Large intestine (tissue), 3 donors: Measurements from ENCODE around the gene KLK1. TPM values are rescaled to one million over a fixed set of nuclear protein-coding genes. Genes with fewer than 3 reads are reported as not detected.

ENCODE experiments used
- DNase-seq, 2 donors: peaks; one replicate each; pipeline versions ENCODE4 v3.0.0 to v3.0.0-alpha.2; 2013
- H3K27ac ChIP-seq: one replicate; pipeline ENCODE4 v1.5.1; 2013; ENCODE audit warnings: low read length
- H3K27me3 ChIP-seq: 2 replicates; pipeline ENCODE4 v1.6.1; 2013; ENCODE audit warnings: low read length; ENCODE audit not compliant: control insufficient read depth, insufficient read depth
- H3K36me3 ChIP-seq: 2 replicates; pipeline ENCODE4 v1.6.1; 2013; ENCODE audit warnings: low read length; ENCODE audit not compliant: control insufficient read depth, insufficient read depth
- H3K4me1 ChIP-seq: one replicate; pipeline ENCODE4 v1.6.1; 2013; ENCODE audit warnings: low read length; ENCODE audit not compliant: control insufficient read depth, insufficient read depth
- H3K4me3 ChIP-seq: one replicate; pipeline ENCODE4 v1.5.1; 2013; ENCODE audit warnings: low read length
- H3K9me3 ChIP-seq: one replicate; pipeline ENCODE4 v1.6.1; 2013; ENCODE audit warnings: mild to moderate bottlenecking, low read depth, low read length, moderate library complexity; ENCODE audit not compliant: control insufficient read depth
- WGBS: methylation state at CpG from one replicate; pipeline ENCODE4 v1.1.5; 2013; ENCODE audit warnings: low lambda C conversion rate; ENCODE audit not compliant: insufficient coverage; 5-methylcytosine and 5-hydroxymethylcytosine counted together
- polyA plus RNA-seq: library from polyadenylated mRNA; unstranded; fragments of 120-200 nt; gene quantifications from one replicate; pipeline ENCODE4 v1.2.1, GENCODE V29; 2013

KLK1 gene
- polyA plus RNA-seq, 1 donor, result 23.1 TPM

GRCh38 chr19:50837300-50837699 lies 13.7 kb upstream of the KLK1 start:
- Histone ChIP-seq H3K27ac (no peak overlapping the region), H3K9me3 (peaks cover 2% of the 10 kb centered on the region), H3K4me3 (no peak overlapping the region), H3K4me1 (peaks cover 6% of the 10 kb centered on the region), H3K27me3 (peaks cover 17% of the 10 kb centered on the region), H3K36me3 (no peaks in the 10 kb centered on the region)
- no CpG with 5 or more reads among the region's 10 CpGs for WGBS
- DNase-seq, result no peak

DNA sequence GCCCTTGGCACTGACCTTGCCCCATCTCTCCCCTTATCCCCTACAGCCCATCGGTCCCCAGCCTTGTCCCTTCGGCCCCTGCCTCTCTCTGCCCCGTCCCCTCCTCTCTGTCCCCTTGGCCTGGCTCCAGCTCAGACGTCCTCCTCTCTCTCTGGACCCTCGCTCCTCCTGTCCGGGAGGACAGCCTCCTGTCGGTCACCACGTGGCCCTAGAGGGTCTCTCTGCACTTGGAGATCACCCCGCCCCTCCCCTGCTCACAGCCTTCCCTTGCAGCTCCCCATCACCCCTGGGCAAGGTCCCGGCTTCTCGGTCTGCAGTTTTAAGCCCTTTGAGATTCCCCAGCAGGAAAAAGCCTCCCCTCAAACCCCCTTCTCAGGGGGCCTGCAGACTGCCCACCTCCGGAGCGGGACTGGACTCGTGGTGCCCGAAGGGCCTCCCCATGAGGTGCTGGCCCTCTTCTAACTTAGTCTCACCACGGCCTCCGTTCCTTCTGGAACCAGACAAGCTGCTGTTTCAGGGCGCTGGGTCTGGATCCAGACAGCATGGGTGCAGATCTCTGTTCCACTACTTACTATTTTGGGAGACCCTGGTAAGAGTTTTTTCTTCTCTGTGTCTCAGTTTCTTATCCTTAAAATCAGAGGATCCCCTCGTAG lies 13.1 kb upstream of the KLK1 start:
- Histone ChIP-seq H3K4me3 (no peak overlapping the region), H3K36me3 (no peaks in the 10 kb centered on the region), H3K4me1 (peaks cover 6% of the 10 kb centered on the region), H3K27me3 (peaks cover 17% of the 10 kb centered on the region), H3K9me3 (peaks cover 2% of the 10 kb centered on the region), H3K27ac (no peak overlapping the region)
- WGBS, result no CpG with 5 or more reads among the region's 19 CpGs
- DNase-seq, result no peak

GRCh38 chr19:50835785-50836542 lies 12.4 kb upstream of the KLK1 start:
- H3K36me3 ChIP-seq, result no peaks in the 10 kb centered on the region
- H3K4me1 ChIP-seq, result peaks cover 6% of the 10 kb centered on the region
- peak overlapping the region; percentile 56 for H3K4me3 ChIP-seq
- 20% methylated on average over 2 of the region's 67 CpGs for WGBS
- peak; percentile 60 to 79 for DNase-seq
- H3K27me3 ChIP-seq, result peaks cover 17% of the 10 kb centered on the region
- H3K27ac ChIP-seq, result no peak overlapping the region
- H3K9me3 ChIP-seq, result peaks cover 2% of the 10 kb centered on the region

DNA sequence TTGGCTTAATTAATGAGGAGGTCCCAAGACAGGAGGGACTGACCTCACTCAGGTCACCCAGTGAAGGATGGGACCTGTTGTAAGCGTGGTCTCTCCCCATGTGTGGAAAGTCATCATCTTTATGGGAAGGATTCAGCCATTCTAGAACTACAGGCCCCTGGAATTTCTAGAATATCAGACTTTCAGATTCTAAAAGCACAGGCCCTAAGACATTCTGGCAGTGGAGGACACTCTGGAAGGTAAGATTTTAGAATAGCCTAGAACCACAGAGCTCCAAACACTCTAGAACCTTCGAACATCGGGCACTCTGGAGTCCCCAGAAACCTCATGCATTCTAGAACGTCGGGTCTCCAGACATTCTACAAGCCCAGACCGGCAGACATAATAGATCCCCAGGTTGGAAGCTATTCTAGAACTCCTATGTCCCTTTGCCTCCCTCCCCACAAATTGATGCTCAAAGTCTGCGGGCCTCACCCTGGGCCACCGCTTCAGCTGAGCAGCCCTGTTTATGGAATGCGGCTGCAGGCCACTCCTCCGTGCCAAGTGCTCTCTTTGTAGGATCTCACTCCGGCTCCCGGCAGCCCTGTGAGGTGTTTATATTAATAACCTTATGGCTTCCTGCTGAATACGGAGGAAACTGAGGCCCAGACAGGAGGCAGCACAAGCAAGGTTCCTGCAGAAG lies 11.7 kb upstream of the KLK1 start:
- Histone ChIP-seq H3K4me1 (peaks cover 6% of the 10 kb centered on the region), H3K4me3 (peak overlapping the region; percentile 56), H3K9me3 (peaks cover 2% of the 10 kb centered on the region), H3K36me3 (no peaks in the 10 kb centered on the region), H3K27me3 (peaks cover 17% of the 10 kb centered on the region), H3K27ac (no peak overlapping the region)
- WGBS, result no CpG with 5 or more reads among the region's 13 CpGs
- DNase-seq, result no peak

GRCh38 chr19:50833802-50834167 lies 10.2 kb upstream of the KLK1 start:
- DNase-seq, result no peak
- H3K27ac ChIP-seq, result no peak overlapping the region
- H3K27me3 ChIP-seq, result peaks cover 17% of the 10 kb centered on the region
- no peak overlapping the region for H3K4me3 ChIP-seq
- no CpG with 5 or more reads among the region's 6 CpGs for WGBS
- peaks cover 6% of the 10 kb centered on the region for H3K4me1 ChIP-seq
- no peaks in the 10 kb centered on the region for H3K36me3 ChIP-seq
- H3K9me3 ChIP-seq, result no peaks in the 10 kb centered on the region

GRCh38 chr19:50833117-50833801 lies 9.7 kb upstream of the KLK1 start, which contains the start of gene KLK15:
KLK15 (minus strand) TSS chr19:50833574; CDS start chr19:50831492, 2,082 bp downstream.
- H3K4me3 ChIP-seq, result no peak within 1 kb of the TSS
- no peaks in the 10 kb centered on the region for H3K9me3 ChIP-seq
- H3K27ac ChIP-seq, result no peak within 1 kb of the TSS
- H3K36me3 ChIP-seq, result no peaks in the 10 kb centered on the region
- DNase-seq, result no peak
- peaks cover 17% of the 10 kb centered on the region for H3K27me3 ChIP-seq
- WGBS, result no CpG with 5 or more reads among the region's 8 CpGs
- peaks cover 6% of the 10 kb centered on the region for H3K4me1 ChIP-seq

DNA sequence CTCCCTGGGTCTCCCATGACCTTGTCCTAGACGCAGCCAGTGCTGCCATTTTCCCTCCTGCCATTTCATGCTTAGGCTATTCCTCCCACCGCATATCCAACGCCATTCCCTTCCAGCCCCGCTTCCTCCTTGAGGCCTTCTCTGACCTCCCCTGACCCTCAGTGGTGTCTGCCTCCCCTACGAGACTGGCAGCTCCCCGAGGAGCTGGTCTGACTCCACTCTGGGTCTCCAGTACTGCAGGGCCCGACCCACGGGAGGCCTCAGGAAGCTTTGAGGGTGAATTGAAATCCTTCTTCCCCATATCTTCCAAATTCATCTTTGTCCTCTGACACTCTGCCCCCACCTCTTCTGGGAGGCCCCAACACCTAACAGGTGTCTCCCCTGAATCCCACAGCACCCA lies 9.1 kb upstream of the KLK1 start:
- Histone ChIP-seq H3K4me3 (no peak overlapping the region), H3K27ac (no peak overlapping the region), H3K9me3 (no peaks in the 10 kb centered on the region), H3K36me3 (no peaks in the 10 kb centered on the region), H3K27me3 (peaks cover 17% of the 10 kb centered on the region), H3K4me1 (peaks cover 6% of the 10 kb centered on the region)
- no peak for DNase-seq
- no CpG with 5 or more reads among the region's 8 CpGs for WGBS

DNA sequence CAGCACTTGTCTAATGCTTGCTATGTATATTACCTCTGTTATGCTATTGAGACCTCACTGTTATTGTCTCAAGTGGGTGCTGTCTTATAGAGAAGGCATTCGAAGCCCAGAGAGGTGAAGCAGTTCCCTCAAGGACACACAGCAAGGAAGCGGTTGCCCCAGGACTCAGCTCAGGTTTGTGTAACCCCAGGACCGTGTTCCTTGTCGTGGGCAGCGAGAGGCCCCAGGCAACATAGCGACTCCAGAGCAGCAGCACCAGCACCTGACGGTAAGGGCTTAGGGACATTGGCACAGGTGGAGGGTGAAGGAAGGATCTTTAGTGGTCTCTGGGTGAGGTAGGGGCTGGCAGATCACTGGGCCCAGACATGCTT lies 7.4 kb upstream of the KLK1 start:
- Histone ChIP-seq H3K27me3 (peaks cover 11% of the 10 kb centered on the region), H3K4me3 (no peak overlapping the region), H3K27ac (no peak overlapping the region)

DNA sequence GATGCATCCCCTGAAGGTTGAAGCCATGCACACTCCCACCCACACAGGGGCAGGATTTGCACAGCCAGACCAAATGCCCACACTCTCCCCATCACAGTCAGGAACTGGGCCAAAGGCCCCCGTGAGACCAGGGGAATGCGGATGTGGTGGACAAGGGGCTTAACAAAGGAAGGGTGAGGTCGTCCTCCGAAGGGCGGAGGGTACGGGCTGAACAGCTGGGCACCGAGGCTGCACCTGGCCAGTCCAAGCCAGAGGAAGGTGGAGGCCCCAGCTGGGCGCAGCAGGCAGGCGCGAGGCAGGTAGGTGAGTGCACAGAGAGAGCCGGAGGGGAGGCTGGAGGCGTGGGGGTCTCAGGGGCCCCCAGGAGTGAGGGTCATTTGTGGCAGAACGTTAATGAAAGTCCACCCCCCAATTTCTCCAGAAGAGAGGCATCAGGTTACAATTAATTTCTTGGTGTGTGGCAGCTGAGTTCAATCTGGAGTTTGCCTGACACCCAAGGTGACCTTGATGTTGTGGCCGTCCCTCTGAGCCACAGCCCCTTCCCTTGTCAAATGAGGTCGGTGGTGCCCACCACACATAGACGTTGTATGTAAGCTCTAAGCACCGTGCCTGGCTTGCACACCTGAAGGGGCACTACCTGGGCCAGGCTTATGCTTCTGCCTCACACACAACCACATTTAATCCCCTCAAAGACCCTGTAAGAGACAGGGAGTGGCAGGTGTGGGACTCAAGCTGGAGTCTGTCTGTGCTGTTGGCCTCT lies 6.9 kb upstream of the KLK1 start:
- no peaks in the 10 kb centered on the region for H3K36me3 ChIP-seq
- H3K4me3 ChIP-seq, result no peak overlapping the region
- DNase-seq, result peak in 1 of 2 donors; percentile 22
- peaks cover 2% of the 10 kb centered on the region for H3K4me1 ChIP-seq
- H3K27ac ChIP-seq, result peak overlapping the region; percentile 29
- peaks cover 5% of the 10 kb centered on the region for H3K9me3 ChIP-seq
- H3K27me3 ChIP-seq, result peaks cover 8% of the 10 kb centered on the region
- no CpG with 5 or more reads among the region's 17 CpGs for WGBS

More for the DNA sequence above, 7.4 kb upstream of the KLK1 start:
- peaks cover 6% of the 10 kb centered on the region for H3K4me1 ChIP-seq
- peaks cover 5% of the 10 kb centered on the region for H3K9me3 ChIP-seq
- DNase-seq, result no peak
- no peaks in the 10 kb centered on the region for H3K36me3 ChIP-seq
- WGBS, result no CpG with 5 or more reads among the region's 7 CpGs
